Globus pallidus (tissue), 1 donor: ENCODE data around the gene SHD.
"Not testable (repeated sequence)": the region's sequence is repeated elsewhere in the genome, so short reads cannot be mapped to it uniquely, and the experiment has no call there.

ENCODE experiments used
- DNase-seq: peaks from one replicate; pipeline ENCODE4 v3.0.0-alpha.2; 2015; ENCODE audit warnings: low spot score

The SHD gene, protein sequence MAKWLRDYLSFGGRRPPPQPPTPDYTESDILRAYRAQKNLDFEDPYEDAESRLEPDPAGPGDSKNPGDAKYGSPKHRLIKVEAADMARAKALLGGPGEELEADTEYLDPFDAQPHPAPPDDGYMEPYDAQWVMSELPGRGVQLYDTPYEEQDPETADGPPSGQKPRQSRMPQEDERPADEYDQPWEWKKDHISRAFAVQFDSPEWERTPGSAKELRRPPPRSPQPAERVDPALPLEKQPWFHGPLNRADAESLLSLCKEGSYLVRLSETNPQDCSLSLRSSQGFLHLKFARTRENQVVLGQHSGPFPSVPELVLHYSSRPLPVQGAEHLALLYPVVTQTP

DNA sequence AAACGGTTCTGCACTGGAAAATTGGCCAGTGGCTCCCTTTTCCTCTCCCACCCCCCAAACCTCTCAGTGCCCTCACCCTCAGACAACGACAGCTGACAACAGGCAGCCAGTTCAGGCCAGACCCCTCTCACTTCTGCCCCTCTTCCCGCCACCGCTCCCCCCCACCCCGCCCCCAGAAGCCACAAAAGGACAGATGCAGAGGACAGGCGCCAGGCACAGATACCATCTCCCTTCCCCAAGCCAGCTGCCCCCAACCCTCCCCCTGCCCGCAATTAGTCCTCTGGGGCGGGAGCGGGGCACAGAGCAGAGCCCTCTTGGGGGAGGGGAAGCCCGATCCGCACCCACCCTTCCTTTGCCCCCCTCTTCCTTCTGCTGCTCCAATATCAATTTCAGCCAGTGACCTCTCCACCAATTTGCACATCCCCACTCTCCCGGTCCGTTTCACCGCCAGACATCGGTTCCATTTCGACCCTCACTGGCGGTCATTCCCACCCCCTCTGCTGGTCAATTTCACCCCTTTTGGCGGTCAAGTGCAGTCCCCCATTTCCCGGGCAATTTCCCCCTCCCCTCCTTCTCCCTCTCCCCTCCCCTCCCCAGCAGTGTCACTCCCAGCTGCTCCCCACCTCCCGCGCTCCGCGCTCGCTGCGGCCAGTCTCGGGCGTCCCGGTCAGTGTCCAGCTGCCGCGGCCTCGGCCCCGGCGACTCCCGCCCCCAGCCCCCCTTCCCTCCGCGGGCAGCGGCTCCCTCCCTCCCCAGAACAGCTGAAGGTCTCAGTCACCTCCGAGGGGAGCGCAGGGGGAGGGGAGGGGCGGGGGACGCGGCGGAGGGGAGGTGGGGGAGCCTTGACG, at the start of gene SHD:
Gene SHD (plus strand): TSS at position 848 of the 848 bp plus-strand sequence. CDS start 798 bp downstream, outside the sequence.
- DNase-seq, result no peak

DNA sequence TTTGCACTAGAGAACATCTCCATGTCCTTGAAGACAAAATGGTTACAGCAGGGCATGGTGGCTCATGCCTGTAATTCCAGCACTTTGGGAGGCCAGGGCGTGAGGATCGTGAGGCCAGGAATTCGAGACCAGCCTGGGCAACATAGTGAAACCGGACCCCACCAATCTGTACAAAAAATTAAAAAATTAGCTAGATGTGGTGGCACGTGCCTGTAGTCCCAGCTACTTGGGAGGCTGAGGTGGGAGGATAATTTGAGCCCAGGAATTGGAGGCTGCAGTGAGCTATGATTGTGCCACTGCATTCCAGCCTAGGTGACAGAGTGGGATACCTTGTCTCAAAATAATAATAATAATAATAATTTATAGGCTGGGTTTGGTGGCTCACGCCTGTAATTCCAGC, 48.8 kb upstream of the SHD start:
- not testable (repeated sequence) for DNase-seq

DNA sequence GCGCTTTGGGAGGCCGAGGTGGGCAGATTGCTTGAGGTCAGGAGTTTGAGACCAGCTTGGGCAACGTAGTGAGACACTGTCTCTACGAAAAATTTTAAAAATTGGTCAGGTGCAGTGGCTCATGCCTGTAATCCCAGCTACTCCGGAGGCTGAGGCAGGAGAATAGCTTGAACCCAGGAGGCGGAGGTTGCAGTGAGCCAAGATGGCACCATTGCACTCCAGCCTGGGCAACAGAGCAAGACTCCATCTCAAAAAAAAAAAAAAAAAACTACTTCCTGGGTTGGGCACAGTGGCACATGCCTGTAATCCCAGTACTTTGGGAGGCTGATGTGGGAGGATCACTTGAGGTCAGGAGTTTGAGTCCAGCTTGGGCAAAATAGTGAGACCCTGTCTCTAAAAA, 47.5 kb upstream of the SHD start:
- not testable (repeated sequence) for DNase-seq

DNA sequence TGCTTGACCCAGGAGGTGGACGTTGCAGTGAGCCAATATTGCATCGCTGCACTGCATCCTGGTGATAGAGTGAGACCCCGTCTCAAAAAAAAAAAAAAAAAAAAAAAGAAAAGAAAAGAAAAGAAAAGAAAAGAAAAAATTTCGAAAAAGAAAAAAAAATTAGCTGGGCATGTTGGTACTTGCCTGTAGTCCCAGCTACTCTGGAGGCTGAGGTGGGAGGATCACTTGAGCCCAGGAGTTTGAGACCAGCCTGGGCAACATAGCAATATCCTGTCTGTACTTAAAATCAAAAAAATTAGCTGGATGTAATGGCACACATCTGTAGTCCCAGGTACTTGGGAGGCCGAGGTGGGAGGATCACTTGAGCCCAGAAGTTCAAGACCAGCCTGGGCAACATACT, 46.9 kb upstream of the SHD start:
- DNase-seq, result not testable (repeated sequence)

DNA sequence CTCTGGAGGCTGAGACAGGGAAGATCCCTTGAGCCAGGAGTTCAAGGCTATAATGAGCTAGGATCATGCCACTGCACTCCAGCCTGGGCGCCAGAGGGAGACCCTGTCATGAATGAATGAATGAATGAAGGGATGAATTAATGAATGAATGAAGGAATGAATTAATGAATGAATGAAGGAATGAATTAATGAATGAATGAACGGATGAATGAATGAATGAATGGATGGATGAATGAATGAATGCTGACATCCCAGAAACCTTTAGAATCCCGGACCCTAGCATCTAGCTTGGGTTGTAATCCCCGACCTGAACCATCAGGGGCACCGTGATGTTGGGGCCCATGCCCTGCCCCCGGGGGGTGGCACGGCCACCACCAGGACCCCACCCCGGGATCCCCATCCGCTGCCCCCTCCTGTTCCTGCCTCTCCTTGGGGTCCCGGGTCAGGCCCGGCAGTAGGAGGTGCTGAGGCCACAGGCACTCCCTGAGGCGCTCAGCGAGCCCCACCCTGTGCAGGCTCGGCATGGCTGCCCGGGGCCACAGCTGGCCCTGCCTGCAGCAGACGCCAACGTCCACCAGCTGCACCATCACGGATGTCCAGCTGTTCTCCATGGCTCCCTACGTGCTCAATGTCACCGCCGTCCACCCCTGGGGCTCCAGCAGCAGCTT, 46.3 kb upstream of the SHD start:
- DNase-seq, result no peak

DNA sequence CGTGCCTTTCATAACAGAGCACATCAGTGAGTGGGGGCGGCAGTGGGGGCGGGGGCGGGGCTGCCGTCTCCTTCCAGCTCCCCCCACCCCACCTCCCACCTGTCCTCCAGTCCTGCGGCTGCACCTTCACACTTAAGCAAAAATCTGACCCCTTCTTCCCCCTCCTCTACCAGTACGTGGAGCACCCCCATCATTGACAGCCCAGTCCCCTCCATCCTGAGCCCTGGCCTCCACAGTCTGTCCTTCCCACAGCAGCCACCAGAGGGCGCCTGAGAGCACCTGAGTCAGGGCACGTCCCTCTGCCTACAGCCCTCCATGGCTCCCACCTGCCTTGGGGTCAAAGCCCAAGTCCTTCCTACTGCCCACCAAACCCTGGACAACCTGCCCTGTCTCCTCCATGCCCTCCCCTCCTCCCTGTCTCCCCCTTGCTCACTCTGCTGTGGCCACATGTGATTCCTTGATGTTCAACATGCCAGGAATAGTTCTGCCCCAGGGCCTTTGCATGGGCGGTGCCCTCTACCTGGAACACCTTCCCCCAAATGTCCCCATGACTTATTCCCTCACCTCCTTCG, 45.7 kb upstream of the SHD start:
- DNase-seq, result no peak

DNA sequence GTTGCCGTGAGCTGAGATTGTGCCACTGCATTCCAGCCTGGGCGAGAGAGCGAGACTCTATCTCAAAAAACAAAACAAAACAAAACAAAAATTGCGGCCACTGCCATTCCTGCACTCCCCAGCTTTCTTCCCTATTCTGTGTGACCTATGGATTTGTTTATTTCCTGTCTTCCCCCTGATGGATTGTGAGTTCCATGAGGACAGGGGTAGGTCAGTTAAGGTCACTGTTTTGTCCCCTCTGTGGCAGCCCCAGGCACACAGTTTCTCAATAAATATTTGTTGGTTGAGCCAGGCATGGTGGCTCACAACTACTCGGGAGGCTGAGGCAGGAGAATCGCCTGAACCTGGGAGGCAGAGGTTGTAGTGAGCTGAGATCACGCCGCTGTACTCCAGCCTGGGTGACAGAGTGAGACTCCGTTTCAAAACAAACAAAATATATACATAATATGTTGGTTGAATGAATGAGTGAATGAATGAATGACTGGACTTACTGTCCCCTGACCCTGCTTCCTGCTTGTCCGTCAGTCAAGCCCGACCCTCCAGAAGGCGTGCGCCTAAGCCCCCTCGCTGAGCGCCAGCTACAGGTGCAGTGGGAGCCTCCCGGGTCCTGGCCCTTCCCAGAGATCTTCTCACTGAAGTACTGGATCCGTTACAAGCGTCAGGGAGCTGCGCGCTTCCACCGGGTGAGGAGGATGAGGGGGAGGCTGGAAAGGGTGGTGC, 44.8 kb upstream of the SHD start:
- DNase-seq, result no peak

DNA sequence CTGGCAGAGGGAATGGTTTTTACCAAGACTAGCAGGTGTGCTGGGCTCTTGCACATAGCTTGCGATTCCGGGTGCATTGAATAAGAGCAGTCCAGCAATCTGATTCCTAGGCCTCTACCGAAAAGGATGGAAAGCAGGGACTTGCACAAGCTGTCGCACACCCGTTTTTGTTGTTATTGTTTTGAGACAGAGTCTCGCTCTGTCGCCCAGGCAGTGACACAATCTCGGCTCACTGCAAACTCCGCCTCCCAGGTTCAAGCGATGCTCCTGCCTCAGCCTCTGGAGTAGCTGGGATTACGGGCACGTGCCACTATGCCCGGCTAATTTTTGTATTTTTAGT, 44.2 kb upstream of the SHD start:
- DNase-seq, result no peak

DNA sequence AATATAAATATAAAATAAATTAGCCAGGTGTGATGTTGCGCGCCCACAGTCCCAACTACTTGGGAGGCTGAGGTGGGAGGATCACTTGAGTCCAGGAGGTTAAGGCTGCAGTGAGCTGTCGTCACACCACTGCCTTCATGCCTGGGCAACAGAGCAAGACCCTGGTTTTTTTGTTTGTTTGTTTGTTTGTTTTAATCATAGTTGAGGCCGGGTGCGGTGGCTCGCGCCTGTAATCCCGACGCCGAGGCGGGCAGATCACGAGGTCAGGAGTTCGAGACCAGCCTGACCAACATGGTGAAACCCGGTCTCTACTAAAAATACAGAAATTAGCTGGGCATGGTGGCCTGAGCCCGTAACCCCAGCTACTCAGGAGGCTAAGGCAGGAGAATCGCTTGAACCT, 41.6 kb upstream of the SHD start:
- DNase-seq, result not testable (repeated sequence)

DNA sequence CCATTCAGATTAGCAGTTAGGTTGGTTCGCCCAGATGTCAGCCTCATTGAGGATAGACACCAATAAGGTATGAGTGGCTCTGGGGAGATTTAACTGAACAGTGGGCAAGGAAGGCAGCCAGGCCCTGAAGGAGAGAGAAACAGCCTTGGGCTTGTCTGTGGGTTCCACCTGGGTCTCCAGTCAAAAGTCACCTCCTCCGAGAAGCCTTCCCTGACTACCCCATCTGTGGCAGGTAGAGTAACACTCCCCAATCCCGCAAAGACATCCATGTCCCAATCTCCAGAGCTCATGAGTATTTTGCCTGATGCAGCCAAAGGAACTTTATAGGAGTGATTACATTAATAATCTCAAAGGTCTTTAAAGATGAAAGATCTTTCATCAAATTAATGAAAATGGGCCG, 40.2 kb upstream of the SHD start:
- DNase-seq, result no peak

DNA sequence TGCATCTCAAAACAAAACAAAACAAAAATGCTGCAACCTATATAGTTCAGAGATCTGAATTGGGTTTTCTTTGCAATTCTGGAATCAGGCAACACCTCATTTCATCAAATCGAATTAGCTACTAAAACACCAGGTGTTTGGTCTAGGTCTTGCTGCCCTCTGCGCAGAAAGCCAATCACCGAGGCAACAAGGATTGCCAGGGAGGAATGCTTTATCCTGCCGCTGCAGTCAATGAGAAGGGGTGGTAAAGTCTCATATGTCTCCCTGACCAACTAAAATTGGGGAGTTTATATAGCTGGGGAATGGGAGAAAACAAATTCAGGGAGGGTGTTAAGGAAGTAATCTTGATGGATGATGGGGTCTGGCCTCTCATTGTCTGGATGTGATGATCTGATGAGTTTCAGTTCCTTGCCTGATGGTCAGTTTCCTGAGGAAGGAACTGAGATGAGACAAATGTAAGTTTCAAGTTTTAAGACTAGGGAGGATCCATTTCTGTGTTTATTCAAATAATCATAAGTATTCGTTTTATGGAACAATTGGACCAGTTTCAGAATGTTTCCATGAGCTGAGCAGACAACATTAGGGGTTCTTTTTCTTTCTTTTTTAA, 37.1 kb upstream of the SHD start:
- DNase-seq, result peak; percentile 33

DNA sequence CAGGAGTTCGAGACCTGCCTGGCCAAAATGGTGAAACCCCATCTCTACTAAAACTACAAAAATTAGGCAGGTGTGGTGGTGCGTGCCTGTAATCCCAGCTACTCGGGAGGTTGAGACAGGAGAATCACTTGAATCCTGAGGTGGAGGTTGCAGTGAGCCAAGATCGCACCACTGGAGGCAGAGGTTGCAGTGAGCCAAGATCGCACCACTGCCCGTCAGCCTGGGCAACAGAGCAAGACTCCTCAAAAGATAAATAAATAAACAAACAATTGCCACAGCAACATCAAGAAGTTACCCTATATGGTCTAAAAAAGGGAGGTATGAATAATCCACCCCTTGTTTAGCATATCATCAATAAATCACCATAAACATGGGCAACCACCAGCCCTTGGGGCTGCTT, 33.1 kb upstream of the SHD start:
- DNase-seq, result not testable (repeated sequence)

DNA sequence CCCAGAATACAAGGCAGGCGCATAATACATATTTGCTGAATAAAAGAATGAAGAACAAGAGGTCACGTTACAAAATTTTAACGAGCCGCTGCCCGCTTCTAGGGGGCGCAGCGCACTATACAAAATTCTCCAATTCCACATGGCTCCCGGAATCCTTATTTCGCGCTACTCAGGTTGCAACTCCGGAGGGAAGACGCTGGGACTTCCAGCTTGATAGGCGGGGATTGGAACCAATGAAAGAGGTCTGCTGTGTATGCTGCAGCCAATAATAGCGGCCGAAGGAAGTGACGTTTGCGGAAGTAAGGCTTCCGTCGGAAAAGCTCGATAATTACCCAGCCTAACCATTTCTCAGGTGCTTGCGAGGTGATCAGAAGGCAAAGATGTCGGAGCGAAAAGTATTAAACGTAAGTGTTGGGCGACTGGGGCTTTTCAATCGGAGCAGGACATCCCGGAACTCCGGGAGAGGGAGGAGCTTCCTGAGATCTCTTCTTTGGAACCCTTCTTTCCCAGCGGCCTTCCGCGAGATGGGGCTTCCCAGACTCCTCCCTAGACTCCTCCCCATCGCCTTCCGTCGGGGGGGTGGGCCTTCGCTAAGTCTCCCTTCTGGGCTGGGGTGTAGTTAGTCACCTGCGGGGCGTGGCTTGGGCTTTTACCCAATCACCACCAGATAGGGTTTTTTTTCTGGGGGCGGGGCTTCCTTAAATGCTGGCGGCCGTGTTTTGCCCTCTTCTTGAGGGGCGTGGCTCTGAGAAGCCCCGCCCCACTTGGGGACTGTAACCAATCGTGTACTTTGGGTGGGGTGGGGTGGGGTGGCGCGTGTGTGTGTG, 32.1 kb upstream of the SHD start, which contains the start of gene YJU2:
Gene YJU2 (plus strand): TSS at position 314 of the 827 bp plus-strand sequence. CDS start 67 bp downstream, at position 381.
- peak; percentile 96 for DNase-seq

DNA sequence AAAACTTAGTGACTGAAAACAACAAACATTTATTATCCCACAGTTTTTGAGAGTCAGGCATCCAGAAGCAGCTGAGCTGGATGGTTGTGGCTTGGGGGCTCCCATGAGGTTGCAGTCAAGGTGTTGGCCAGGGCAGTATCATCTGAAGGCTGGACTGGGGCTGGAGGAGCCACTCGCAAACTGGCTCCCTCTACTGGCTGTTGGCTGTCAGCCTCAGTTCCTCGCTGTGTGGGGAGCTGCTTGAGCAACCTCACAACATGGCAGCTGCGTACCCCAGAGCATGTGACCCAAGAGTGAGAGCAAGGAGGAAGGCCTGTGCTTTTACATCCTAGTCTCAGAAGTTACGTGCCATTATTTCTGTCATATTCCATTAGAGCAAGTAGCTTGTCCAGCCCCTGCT, 22.5 kb upstream of the SHD start:
- DNase-seq, result no peak

DNA sequence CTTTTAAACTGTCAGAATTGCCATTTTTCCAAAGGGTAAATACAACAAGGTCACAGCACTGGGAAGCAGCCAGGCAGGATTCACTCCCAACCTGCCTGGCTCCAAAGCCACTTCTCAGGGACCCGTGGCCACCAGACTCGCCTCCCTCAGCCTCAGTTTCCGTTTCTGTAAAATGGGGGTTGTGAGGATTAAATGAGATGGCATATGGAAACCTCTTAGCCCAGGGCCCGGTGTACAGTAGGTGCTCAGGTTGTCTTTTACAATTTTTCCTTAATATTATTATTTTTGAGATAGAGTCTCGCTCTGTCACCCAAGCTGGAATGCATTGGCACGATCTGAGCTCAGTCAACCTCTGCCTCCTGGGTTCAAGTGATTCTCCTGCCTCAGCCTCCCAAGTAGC, 22.0 kb upstream of the SHD start:
- no peak for DNase-seq

DNA sequence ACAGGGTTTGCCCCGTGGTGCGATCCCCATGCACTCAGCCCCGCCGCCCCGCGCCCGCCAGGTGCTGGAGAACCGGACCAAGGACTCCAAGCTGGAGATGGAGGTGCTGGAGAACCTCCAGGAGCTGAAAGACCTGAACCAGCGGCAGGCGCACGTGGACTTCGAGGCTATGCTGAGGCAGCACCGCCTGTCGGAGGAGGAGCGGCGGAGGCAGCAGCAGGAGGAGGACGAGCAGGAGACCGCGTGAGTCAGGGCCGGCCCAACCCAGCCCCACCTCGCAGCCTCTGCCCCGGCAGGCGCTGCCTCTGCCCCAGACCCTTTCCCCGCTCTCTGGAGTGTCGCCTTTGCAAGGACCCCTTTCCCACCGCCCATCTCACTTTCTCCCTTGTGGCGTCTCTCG, 20.9 kb upstream of the SHD start:
- no peak for DNase-seq

DNA sequence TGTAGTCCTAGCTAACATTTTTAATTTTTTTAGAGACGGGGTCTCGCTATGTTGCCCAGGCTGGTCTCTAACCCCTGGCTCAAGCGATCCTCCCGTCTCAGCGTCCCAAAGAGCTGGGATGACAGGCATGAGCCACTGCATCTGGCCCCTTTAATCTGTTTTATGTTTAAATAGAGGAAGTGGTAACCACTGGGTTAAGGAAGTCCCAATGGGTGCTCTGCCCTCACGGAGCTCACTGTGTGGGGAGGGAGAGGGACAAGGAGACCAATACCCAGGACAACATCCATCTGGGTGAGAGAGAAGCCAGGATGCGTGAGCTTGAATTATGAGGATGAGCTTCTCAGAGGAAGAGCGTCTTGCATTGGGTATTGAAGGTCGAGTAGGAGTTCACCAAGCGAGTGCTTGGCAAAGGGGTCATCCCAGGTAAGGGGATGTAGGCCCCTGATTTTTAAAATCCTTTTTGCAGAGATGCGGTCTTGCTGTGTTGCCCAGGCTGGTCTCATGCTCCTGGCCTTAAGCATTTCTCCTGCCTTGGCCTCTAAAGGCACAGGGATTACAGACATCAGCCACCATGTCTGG, 18.4 kb upstream of the SHD start:
- no peak for DNase-seq

DNA sequence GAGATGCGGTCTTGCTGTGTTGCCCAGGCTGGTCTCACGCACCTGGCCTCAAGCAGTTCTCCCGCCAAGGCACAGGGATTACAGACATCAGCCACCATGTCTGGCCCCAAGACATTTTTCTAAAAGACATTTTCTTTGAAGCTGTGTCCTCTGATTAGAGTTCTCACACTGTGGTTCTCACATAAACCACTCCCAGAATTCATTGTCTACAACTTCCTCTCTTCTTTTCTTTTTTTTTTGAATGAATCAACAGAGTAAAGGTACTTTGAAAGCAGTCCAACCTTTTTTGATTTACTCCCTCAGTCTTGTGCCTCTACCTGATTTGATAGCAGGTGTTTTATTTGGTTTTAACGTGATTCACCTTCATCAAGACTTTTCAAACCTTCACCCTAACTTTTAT, 14.3 kb upstream of the SHD start:
- no peak for DNase-seq

DNA sequence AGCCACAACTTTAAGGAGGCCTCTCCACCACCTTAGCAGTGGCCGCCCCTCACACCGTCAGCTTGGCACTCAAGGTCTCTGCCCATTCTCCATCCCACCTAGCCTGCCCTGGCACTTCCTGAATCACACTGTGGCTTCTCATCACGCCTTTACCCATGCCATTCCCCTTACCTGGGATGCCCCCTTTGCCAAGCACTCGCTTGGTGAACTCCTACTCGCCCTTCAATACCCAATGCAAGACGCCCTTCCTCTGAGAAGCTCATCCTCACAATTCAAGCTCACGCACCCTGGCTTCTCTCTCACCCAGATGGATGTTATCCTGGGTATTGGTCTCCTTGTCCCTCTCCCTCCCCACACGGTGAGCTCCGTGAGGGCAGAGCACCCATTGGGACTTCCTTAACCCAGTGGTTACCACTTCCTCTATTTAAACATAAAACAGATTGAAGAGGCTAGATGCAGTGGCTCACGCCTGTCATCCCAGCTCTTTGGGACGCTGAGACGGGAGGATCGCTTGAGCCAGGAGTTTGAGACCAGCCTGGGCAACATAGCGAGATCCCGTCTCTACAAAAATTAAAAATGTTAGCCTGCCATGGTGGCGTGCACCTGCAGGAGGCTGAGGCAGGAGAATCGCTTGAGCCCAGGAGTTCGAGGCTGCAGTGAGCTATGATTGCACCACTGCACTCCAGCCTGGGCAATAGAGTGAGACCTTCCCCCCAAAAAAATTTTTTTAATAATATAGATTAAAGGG, 12.6 kb upstream of the SHD start:
- DNase-seq, result no peak
